ENCODE results near the gene OTOA.

GRCh38 chr16:21723532-21723931 lies 59.8 kb downstream of the OTOA start:
- TF ChIP-seq, protein P1, sequence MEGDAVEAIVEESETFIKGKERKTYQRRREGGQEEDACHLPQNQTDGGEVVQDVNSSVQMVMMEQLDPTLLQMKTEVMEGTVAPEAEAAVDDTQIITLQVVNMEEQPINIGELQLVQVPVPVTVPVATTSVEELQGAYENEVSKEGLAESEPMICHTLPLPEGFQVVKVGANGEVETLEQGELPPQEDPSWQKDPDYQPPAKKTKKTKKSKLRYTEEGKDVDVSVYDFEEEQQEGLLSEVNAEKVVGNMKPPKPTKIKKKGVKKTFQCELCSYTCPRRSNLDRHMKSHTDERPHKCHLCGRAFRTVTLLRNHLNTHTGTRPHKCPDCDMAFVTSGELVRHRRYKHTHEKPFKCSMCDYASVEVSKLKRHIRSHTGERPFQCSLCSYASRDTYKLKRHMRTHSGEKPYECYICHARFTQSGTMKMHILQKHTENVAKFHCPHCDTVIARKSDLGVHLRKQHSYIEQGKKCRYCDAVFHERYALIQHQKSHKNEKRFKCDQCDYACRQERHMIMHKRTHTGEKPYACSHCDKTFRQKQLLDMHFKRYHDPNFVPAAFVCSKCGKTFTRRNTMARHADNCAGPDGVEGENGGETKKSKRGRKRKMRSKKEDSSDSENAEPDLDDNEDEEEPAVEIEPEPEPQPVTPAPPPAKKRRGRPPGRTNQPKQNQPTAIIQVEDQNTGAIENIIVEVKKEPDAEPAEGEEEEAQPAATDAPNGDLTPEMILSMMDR (IDR thresholded peaks at IDR 0.05): no peak
- no peak for TF ChIP-seq POLR2A (IDR thresholded peaks at IDR 0.05)
